Measurements from ENCODE around the gene ZDHHC12.

The ZDHHC12 gene

DNA sequence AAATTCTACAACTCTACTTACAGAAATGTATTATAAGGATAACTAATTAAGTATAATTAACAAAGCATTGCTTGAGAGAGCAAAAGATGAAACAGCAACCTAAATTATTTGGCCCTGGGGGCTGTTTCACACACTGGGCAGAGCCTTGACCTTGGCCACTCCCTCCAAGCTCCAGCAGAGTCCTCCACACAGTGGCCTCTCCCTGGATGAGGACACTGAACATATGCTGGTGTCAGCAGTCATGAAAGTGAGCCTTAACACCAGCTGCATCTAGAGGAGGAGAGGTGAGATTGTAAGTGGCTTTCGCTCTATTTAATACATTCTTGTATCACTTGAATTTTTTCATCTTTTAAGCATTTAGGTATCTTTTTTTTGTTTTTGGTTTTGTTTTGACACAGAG is 23.3 kb upstream of the ZDHHC12 start:
- H3K27ac Mint-ChIP-seq = peak overlapping the region; percentile 20
- no peak for ATAC-seq (replicated peaks)
- no peak overlapping the region for H3K4me3 Mint-ChIP-seq
- peaks cover 26 to 38% of the 10 kb centered on the region in 2 donors for H3K36me3 Mint-ChIP-seq
- H3K4me1 Mint-ChIP-seq = peaks cover 2 to 8% of the 10 kb centered on the region in 2 donors
- H3K9me3 Mint-ChIP-seq = no peaks in the 10 kb centered on the region
- DNase-seq = no peak
- no peaks in the 10 kb centered on the region for H3K27me3 Mint-ChIP-seq

DNA sequence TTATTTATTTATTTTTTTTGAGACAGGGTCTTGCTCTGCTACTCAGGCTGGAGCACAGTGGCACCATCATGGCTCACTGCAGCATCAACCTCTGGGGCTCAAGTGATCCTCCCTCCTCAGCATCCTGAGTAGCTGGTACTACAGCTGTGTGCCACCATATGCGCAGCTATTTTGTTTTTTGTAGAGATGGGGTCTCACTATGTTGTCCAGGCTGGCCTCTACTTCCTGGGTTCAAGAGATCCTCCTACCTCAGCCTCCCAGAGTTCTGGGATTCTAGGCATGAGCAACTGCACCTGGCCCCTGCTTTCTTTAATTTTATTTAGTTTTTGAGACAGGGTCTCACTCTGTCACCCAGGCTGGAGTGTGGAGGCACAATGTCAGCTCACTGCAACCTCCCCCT is 19.5 kb upstream of the ZDHHC12 start:
- no peak overlapping the region for H3K4me3 Mint-ChIP-seq
- DNase-seq (no peak), ATAC-seq (replicated peaks) (no peak)
- peaks cover 2 to 12% of the 10 kb centered on the region in 2 donors for H3K4me1 Mint-ChIP-seq
- H3K36me3 Mint-ChIP-seq = peaks cover 30 to 41% of the 10 kb centered on the region in 2 donors
- no peaks in the 10 kb centered on the region for H3K27me3 Mint-ChIP-seq
- H3K27ac Mint-ChIP-seq = no peak overlapping the region
- no peaks in the 10 kb centered on the region for H3K9me3 Mint-ChIP-seq

DNA sequence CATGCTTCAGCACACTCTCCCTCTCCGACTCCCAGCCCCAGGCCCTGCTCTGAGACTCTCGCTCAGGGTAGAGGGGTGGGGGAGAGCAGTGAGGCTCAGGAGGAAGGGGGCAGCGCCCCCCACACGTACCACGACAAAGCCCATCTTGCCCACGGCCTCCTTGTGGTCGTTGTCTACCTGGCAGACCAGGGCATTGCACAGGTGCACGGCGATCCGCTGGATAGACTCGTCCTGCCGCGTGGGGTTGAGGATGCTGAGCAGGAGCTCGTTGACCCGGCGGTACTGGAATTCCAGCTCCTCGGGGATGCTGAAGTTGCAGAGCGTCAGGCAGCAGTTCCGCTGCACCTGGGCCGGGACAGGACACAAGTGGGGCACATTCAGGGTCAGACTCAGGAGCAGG is 18.5 kb upstream of the ZDHHC12 start:
- Mint-ChIP-seq H3K27me3 (no peaks in the 10 kb centered on the region), H3K4me3 (no peak overlapping the region), H3K9me3 (no peaks in the 10 kb centered on the region), H3K4me1 (peaks cover 2 to 12% of the 10 kb centered on the region in 2 donors), H3K36me3 (peaks cover 28 to 44% of the 10 kb centered on the region in 2 donors), H3K27ac (no peak overlapping the region)
- ATAC-seq (replicated peaks) = no peak
- no peak for DNase-seq

DNA sequence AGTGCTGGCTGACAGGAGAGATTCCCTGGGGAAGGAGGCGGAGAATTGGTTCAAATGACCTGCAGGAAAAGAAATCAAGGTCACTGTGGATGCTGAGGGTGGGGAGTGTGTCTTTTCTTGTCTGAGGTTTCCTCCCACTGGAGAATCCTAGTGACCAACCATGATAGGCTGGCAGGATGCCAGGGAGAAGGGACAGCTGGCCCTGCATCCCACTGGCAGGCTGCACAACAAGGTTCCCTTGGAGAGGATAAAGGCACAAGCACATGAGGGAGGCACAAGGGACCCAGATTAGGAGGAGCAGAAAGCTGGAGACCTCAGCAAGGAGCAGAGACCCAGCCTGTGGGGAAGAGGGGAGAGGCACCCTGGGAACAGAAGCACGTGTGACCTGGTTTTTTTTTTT is 11.4 kb upstream of the ZDHHC12 start:
- no peaks in the 10 kb centered on the region for H3K9me3 Mint-ChIP-seq
- peaks cover 38 to 44% of the 10 kb centered on the region in 2 donors for H3K36me3 Mint-ChIP-seq
- no peak overlapping the region for H3K4me3 Mint-ChIP-seq
- no peak for DNase-seq
- H3K27ac Mint-ChIP-seq = peak overlapping the region; percentile 40
- no peaks in the 10 kb centered on the region for H3K27me3 Mint-ChIP-seq
- ATAC-seq (replicated peaks) = no peak
- peaks cover 8 to 11% of the 10 kb centered on the region in 2 donors for H3K4me1 Mint-ChIP-seq

DNA sequence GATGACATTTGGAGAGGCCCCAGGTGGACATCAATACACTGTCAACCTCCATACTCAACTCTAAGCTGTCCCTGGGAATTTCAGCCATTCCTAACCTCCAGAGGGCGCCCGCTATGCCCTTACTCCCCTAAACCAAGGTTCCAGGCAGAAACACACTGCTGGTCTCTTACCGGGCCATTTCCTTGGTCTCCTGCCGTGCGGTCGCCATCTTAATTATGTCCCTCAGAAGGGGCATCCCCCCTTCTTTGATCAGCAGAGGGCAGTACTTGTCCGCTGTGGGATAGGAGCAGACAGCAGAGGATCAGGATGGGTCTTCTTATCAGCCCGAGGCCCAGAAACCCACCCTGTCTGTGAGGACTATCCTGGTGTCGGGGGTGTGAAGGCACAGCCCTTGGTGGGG is 9.3 kb upstream of the ZDHHC12 start:
- Mint-ChIP-seq H3K27me3 (no peaks in the 10 kb centered on the region), H3K4me3 (no peak overlapping the region), H3K36me3 (peaks cover 40% of the 10 kb centered on the region in 2 donors), H3K9me3 (no peaks in the 10 kb centered on the region), H3K27ac (peak overlapping the region; percentile 25), H3K4me1 (peaks cover 8 to 25% of the 10 kb centered on the region in 2 donors)
- peak; percentile 27 for DNase-seq
- peak; percentile 68 to 71 for ATAC-seq (replicated peaks)

DNA sequence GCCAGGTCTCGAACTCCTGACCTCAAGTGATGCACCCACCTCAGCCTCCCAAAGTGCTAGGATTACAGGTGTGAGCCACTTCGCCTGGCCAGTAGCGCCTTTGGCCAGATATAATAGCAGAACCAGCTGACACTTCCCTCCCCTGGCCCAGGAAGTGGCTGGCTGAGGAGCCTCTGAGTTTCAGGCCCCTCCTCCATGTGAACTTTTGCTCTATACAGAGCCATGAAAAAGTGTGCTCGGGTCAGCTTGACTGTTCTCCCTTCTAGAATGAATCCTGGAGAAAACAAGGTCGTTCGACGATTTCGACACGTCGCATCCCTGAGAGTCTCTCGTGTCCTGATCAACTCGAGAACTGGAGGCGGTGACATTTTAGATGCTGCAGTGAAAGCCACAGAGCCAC is 8.6 kb upstream of the ZDHHC12 start:
- Mint-ChIP-seq H3K4me3 (no peak overlapping the region), H3K27me3 (no peaks in the 10 kb centered on the region), H3K4me1 (peaks cover 9 to 30% of the 10 kb centered on the region in 2 donors), H3K36me3 (peaks cover 39 to 42% of the 10 kb centered on the region in 2 donors), H3K27ac (no peak overlapping the region), H3K9me3 (no peaks in the 10 kb centered on the region)
- ATAC-seq (replicated peaks) (peak; percentile 31 to 38), DNase-seq (no peak)

DNA sequence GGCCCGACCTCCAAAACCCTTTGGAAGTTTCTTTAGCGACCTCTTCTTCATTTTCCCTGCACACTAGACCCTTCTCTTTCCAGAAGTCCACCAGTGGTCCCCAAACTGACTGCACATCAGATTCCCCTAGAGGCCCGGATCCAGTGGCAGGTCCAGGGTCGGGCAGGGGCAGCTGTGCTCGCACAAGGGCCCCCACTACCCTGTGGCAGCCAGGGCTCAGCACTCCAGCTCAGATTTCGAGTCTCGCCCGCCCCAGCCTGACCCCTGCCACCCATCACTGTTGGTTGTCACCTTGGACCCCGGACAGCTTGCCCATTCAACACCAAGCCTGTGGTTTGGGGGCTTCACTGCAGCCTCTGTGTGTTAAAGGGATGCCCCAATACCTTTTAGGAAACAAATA is 7.8 kb upstream of the ZDHHC12 start:
- peak overlapping the region; percentile 3 for H3K27ac Mint-ChIP-seq
- no peak for DNase-seq
- no peak for ATAC-seq (replicated peaks)
- peaks cover 10 to 33% of the 10 kb centered on the region in 2 donors for H3K4me1 Mint-ChIP-seq
- peaks cover 41 to 44% of the 10 kb centered on the region in 2 donors for H3K36me3 Mint-ChIP-seq
- no peaks in the 10 kb centered on the region for H3K9me3 Mint-ChIP-seq
- H3K27me3 Mint-ChIP-seq = no peaks in the 10 kb centered on the region
- H3K4me3 Mint-ChIP-seq = no peak overlapping the region

DNA sequence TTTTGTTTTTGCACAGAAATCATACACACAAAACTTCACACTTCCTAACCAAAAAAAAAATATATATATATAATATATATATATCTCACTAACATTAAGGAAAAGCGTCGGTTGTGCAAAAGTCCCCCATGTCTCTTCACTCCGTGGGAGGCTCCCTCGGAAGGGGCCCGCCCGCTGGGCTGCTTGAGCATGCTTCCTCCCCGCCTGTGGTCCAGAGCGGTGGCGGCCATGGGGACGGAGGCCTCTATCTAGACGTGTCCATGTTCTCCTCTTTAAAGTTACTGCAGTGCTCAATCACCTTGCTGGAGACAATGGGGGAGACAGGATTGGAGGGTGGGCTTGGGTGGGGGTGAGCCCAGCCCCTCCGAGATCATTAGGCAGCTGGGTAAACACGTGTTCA is 7.2 kb upstream of the ZDHHC12 start:
- Mint-ChIP-seq H3K4me1 (peaks cover 10 to 33% of the 10 kb centered on the region in 2 donors), H3K27ac (no peak overlapping the region), H3K9me3 (no peaks in the 10 kb centered on the region), H3K36me3 (peaks cover 41 to 44% of the 10 kb centered on the region in 2 donors), H3K27me3 (no peaks in the 10 kb centered on the region), H3K4me3 (no peak overlapping the region)
- DNase-seq = no peak
- ATAC-seq (replicated peaks) = no peak

DNA sequence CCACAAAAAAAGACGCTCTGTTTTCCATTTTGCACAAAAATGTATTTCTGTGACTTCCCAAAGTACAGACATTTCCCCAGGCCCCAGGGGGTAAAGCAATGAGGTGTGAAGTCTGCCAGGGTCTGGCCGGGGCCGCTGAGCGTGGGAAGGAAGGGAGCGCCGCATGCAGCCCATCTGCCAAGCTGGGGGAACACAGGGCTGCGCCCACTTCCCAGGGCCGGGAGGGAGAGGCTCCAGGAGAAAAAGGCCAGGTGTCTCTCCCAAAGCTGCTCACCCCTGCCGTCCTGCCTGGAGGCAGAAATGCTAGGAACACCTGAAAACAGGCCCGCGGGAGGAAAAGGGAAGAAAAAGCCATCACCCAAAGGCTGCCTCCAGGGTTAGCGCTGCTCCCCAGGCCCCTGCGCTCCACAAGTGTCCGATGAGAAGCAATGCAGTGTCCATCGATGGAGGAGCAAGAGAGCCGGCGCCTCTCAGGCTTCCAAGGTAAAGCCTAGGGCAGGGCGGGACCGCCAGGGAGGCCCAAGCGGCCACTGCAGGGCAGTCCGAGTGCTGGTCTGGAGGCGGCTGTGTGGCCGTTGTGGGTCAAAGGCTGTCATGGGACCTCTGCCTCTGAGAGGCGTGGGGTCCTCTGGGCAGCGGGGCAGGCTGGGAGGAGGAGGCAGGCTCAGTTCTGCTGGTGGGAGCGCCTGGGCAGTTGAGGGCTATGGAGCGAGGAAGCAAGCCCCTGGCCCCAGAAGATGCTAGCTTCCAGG is 6.0 kb upstream of the ZDHHC12 start:
- ATAC-seq (replicated peaks) = no peak
- no peaks in the 10 kb centered on the region for H3K9me3 Mint-ChIP-seq
- H3K36me3 Mint-ChIP-seq = peaks cover 34 to 40% of the 10 kb centered on the region in 2 donors
- peaks cover 14 to 38% of the 10 kb centered on the region in 2 donors for H3K4me1 Mint-ChIP-seq
- DNase-seq = no peak
- H3K4me3 Mint-ChIP-seq = peak overlapping the region in 1 of 2 donors; percentile 56
- H3K27ac Mint-ChIP-seq = peak overlapping the region; percentile 42
- no peaks in the 10 kb centered on the region for H3K27me3 Mint-ChIP-seq

DNA sequence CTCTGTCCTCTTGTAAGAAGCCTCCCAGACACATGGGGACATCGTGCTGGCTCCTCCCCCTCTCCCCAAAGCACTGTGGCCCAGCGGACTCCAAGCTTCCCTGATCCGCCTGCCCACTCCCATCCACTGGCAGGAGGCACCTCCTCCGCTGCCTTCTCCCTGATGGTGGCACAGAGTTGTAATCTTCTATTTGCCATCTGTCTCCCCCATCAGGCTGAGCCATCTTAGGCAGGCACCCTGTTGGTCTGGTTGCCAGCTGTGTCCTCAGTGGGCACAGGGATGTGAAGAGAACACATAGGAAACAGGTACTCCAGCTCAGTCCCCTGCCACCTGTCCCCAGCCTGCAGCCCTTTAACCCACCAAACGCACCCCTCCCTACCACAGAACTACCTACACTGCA is 5.4 kb upstream of the ZDHHC12 start:
- ATAC-seq (replicated peaks) (no peak), DNase-seq (no peak)
- Mint-ChIP-seq H3K27ac (peak overlapping the region; percentile 47), H3K27me3 (no peaks in the 10 kb centered on the region), H3K4me1 (peaks cover 20 to 44% of the 10 kb centered on the region in 2 donors), H3K4me3 (peak overlapping the region in 1 of 2 donors; percentile 56), H3K9me3 (no peaks in the 10 kb centered on the region), H3K36me3 (peaks cover 30 to 35% of the 10 kb centered on the region in 2 donors)

DNA sequence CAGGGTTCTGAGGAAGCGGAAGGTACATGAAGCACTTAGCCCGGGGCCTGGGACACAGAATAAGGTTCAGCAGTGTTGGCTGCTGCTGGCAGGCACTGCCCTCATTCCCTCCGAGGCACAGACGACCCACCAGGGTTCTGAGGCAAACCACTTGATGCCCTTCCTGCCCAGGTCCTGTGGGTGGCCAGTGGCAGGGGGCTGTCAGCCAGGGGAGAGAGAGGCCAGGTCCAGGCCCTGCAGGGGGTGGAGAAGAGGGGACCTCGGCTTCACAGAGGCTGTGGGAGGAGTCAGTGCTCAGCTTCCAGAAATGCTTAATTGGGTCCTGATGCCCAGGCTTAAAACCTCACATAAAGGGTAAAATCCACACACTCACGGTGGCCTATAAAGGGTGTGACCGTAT is 4.4 kb upstream of the ZDHHC12 start:
- Mint-ChIP-seq H3K27me3 (no peaks in the 10 kb centered on the region), H3K36me3 (peaks cover 28 to 30% of the 10 kb centered on the region in 2 donors), H3K27ac (no peak overlapping the region), H3K9me3 (no peaks in the 10 kb centered on the region), H3K4me1 (peaks cover 19 to 44% of the 10 kb centered on the region in 2 donors), H3K4me3 (no peak overlapping the region)
- no peak for ATAC-seq (replicated peaks)
- DNase-seq = no peak

DNA sequence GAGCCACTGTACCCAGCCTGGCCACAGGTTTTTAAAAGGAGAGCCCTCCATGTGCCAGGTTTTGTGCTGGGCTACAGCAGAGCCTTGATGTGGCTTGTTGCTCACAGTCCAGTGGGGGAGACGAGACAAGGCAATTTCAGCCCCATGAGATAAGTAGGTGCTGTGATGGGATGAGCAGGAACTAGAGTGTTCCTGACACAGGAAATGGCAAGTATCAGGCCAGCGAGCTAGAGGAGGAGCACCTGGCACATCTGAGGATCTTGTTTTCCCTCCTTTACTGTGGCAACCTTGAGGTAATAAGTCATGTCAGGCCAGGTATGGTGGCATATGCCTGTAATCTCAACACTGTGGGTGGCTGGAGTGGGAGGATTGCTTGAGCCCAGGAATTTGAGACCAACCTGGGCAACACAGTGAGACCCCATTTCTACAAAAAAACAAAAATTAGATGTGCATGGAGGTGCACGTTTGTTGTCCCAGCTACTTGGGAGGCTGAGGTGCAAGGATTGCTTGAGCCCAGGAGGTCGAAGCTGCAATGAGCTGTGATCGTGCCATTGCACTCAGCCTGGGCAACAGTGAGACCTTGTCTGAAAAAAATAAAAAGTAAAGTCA is 3.8 kb upstream of the ZDHHC12 start:
- Mint-ChIP-seq H3K4me1 (peaks cover 20 to 44% of the 10 kb centered on the region in 2 donors), H3K9me3 (no peaks in the 10 kb centered on the region), H3K36me3 (peaks cover 24 to 29% of the 10 kb centered on the region in 2 donors), H3K4me3 (no peak overlapping the region), H3K27me3 (no peaks in the 10 kb centered on the region), H3K27ac (no peak overlapping the region)
- DNase-seq = no peak
- ATAC-seq (replicated peaks) = no peak

DNA sequence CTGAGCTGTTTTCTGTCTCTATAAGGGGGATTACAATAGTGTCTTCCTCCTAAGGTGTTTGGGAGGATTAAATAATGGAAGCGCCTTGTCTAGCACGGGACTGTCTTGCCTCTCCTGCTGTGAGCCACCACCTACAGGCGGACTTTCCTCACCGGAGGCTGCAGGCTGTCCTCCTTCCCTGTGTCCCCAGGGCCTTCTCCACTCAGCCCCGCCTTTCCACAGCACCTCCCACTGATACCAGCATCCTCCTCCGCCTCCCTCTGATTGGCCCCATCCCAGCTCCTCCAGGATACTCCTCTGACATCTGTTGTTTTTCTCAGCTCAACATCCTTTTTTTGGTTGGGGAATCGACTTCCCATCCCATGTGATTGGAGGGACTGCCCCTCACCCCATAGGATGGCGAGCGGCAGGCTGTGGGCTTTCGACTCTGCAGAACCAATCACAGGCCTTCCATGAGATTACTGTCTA is 851 bp upstream of the ZDHHC12 start:
- Mint-ChIP-seq H3K9me3 (no peaks in the 10 kb centered on the region), H3K4me1 (peaks cover 29 to 60% of the 10 kb centered on the region in 2 donors), H3K4me3 (peak overlapping the region; percentile 92 to 94), H3K27me3 (no peaks in the 10 kb centered on the region), H3K36me3 (peaks cover 38 to 43% of the 10 kb centered on the region in 2 donors), H3K27ac (peak overlapping the region; percentile 94)
- DNase-seq (peak; percentile 33), ATAC-seq (replicated peaks) (peak; percentile 11 to 29)

DNA sequence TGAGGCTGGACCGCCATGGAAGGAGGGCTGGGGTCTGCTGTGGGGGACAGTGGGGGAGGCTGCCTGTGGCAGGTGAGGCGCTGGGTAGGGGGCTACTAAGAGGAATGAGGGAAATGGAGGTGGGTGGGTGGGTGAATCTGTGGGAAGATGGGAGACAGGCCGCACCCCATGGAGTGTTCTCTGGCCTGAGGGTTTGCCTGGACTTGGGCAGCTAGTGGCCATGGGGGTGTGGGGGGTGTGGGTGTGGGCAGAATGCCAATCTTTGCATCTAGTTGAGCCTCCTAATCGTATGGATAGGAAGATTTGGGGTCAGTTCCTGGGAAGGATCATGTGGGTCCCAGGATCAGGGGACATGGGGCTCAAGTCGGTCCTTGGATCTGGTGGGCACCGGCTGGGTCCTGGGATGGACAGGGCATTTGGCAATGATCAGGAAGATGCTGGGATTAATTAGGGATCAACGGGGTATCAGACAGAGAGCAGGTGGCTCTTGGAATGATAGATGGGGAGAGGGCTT is 518 bp downstream of the ZDHHC12 start:
- ATAC-seq (replicated peaks) (no peak), DNase-seq (no peak)
- Mint-ChIP-seq H3K27ac (peak overlapping the region; percentile 95), H3K9me3 (no peaks in the 10 kb centered on the region), H3K36me3 (peaks cover 35 to 39% of the 10 kb centered on the region in 2 donors), H3K27me3 (no peaks in the 10 kb centered on the region), H3K4me1 (peaks cover 29 to 49% of the 10 kb centered on the region in 2 donors), H3K4me3 (peak overlapping the region; percentile 92 to 94)

Measured in stimulated activated naive B cell treated with anti-CD40 and anti-IgM and Interleukin-4, amounts not matched to agents 10 μg/mL and 1 μg/mL and 100 μg/mL, for 72 hours (primary cell).